ENCODE data around the gene TIAM2. TPM values are rescaled to one million over a fixed set of nuclear protein-coding genes. Genes with fewer than 3 reads are reported as not detected.

The TIAM2 gene
- total RNA-seq, 1 donor: 8.9 TPM

DNA sequence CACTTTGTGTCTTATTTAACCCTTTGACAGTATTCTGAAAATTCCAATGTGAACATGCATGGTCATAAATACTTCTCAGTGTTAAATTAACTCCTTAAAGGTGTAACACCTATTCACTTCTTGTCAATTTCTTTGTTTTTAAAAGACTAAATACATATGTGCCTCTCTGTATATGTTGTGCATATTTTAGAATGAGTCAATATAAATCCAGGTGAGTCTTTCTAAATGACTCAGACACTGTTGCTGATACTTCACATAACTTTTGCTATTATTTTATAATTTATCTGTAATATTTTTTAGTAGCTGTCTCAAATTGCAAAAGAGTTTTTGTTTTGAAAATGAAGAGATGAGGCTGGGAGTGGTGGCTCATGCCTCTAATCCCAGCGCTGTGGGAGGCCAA lies 36.0 kb downstream of the TIAM2 start:
- TF ChIP-seq, protein P1, sequence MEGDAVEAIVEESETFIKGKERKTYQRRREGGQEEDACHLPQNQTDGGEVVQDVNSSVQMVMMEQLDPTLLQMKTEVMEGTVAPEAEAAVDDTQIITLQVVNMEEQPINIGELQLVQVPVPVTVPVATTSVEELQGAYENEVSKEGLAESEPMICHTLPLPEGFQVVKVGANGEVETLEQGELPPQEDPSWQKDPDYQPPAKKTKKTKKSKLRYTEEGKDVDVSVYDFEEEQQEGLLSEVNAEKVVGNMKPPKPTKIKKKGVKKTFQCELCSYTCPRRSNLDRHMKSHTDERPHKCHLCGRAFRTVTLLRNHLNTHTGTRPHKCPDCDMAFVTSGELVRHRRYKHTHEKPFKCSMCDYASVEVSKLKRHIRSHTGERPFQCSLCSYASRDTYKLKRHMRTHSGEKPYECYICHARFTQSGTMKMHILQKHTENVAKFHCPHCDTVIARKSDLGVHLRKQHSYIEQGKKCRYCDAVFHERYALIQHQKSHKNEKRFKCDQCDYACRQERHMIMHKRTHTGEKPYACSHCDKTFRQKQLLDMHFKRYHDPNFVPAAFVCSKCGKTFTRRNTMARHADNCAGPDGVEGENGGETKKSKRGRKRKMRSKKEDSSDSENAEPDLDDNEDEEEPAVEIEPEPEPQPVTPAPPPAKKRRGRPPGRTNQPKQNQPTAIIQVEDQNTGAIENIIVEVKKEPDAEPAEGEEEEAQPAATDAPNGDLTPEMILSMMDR (IDR thresholded peaks at IDR 0.05; ENCODE audit: insufficient read depth, low read length): no peak
- no peak overlapping the region for H3K4me3 ChIP-seq (ENCODE audit: low read depth, low read length)
- no peak for DNase-seq (ENCODE audit: low read depth)

DNA sequence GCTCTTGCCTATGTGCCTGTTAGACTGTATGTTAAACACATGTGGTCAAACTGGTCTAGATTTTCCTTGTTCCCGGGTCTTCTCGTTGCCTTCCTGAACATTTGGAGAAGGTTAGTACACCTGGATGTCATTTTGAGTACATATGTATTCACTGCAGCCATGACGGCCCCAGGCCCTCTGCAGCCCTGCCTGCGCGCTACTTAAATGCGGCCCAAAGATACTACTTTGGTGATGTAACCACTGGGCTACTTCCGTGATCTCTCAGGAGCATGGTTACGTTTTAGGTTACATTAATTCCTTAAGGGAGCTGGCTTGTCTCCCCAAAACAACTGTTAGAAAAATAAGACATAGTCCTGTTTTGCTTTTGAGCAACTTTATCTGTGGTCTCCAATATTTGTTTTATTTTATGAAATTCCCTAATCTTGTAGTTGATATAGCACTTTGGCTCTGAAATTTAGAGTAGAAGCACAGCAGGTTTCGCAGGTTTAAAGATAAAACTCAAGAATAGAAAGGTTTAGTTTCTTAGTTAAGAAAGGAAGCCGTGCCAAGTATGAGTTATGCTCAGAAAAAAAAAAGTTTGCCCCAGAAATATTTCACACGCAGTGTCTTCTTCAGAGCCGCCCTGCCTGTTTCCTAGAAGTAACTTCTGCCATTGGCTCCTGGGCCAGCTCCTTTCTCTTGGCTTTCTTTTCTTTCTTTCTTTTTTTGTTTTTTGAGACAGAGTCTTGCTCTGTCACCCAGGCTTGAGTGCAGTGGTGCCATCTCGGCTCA lies 38.1 kb downstream of the TIAM2 start:
- no peak overlapping the region for H3K4me3 ChIP-seq (ENCODE audit: low read depth, low read length)
- DNase-seq (ENCODE audit: low read depth): no peak
- TF ChIP-seq, protein P1 (IDR thresholded peaks at IDR 0.05; ENCODE audit: insufficient read depth, low read length): no peak

DNA sequence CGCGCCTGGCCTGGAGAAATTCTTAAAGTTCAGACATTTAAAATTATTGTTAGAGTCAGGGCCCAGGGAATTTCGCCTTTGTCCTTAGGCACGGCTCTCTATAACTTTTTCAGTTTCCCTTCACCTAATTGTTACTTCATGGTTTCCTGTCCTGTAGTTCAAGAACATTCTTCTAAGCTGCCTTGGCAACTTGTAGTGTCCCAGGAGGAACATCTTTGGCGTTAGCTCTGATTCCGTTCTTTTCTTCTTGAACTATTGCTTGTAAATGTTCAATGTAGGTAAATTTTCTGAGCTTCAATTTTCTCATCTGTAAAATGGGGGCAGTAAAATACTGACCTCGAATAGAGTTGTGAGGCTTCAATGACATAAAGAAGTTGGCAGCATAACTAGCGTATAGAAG lies 41.8 kb downstream of the TIAM2 start:
- DNase-seq (ENCODE audit: low read depth): no peak
- TF ChIP-seq, protein P1 (IDR thresholded peaks at IDR 0.05; ENCODE audit: insufficient read depth, low read length): no peak
- H3K4me3 ChIP-seq (ENCODE audit: low read depth, low read length): no peak overlapping the region

DNA sequence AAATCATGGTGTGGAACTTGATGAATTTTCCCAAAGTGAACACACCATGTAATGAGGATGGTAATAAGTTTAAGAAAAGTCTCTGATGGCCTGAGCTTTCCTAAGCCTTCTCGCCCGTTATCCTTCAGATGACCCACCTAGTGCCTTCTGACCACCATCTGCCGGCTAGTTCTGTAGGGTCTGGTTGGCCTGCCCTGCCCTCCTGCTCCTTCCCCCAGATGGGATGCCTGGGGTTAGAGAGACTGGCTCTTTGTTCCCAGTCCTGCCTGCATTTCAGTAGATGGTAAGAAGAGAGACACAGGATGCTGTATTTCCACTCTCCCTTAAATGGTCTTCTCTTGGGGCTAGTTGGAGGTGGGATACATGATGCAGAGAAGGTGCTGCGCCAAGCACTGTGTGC lies 43.0 kb downstream of the TIAM2 start:
- H3K4me3 ChIP-seq (ENCODE audit: low read depth, low read length): no peak overlapping the region
- DNase-seq (ENCODE audit: low read depth): no peak
- TF ChIP-seq, protein P1 (IDR thresholded peaks at IDR 0.05; ENCODE audit: insufficient read depth, low read length): no peak

DNA sequence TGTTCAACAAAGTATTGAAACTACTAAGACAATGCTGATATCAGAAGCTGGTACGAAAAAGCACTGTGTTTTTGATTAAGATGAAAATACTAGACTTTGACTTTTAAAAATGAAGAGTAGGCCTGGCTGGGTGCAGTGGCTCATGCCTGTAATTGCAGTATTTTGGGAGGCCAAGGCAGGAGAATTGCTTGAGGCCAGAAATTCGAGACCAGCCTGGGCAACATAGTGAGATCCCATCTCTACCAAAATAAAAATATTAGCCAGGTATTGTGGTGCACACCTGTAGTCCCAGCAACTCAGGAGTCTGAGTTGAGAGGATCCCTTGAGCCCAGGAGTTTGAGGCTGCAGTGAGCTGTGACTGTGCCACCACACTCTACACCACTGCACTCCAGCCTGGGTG lies 43.4 kb downstream of the TIAM2 start:
- no peak overlapping the region for H3K4me3 ChIP-seq (ENCODE audit: low read depth, low read length)

DNA sequence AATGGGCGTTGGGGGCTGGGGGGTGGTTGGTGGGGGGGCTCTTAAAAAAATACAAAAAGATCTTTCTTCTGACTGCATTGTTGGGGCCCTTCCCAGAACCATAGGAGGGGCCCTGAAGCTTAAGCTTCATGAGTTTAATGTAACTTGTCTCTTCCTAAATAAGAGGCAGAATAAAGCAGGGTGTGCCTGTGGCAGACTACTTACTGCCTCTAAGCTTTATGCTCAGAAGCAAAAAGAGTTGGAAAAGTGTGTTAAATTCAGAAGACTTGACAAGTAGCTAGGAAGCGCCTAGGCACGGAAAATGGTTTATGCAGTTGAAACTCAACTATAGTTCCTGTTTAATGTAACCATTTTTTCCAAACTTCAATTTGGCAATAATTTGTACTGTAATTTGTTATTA lies 44.5 kb downstream of the TIAM2 start:
- no peak overlapping the region for H3K4me3 ChIP-seq (ENCODE audit: low read depth, low read length)
- TF ChIP-seq, protein P1 (IDR thresholded peaks at IDR 0.05; ENCODE audit: insufficient read depth, low read length): no peak
- DNase-seq (ENCODE audit: low read depth): no peak

More for the DNA sequence above, 43.4 kb downstream of the TIAM2 start:
- TF ChIP-seq, protein P1 (IDR thresholded peaks at IDR 0.05; ENCODE audit: insufficient read depth, low read length): no peak
- DNase-seq (ENCODE audit: low read depth): no peak

DNA sequence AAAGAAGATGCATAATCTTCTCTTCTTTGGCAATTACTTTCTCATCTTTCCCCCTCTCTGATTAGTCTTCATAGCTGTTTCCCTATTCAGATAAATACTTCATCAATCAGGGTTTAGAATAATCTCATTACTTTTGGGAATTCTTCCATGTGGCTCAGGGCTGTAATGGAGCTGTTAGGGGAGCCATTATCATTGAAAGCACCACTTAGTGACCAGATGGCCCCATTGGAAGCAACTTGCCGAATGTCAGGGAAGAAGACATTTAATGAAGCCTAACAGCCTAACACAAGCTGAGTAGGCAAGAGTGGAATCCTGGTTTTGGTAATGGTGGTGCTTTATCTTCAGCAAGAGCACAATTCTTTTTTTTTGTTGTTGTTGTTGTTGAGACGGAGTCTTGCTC lies 45.0 kb downstream of the TIAM2 start:
- DNase-seq (ENCODE audit: low read depth): no peak
- H3K4me3 ChIP-seq (ENCODE audit: low read depth, low read length): no peak overlapping the region
- TF ChIP-seq, protein P1 (IDR thresholded peaks at IDR 0.05; ENCODE audit: insufficient read depth, low read length): no peak
